ENCODE data around the gene PVALEF. TPM values are rescaled to one million over a fixed set of nuclear protein-coding genes. Genes with fewer than 3 reads are reported as not detected.

The PVALEF gene
- total RNA-seq, 1 experiment from 2014 or later: not detected

GRCh38 chr17:81120149-81120484 is 45.2 kb upstream of the PVALEF start:
- Histone ChIP-seq H3K9ac (ENCODE audit: extremely low read depth, insufficient read length, low read length) (no peak overlapping the region), H3K79me2 (ENCODE audit: insufficient read depth, low read length) (no peaks in the 10 kb centered on the region), H3T11ph (ENCODE audit: low read length) (no peak overlapping the region), H2BK120ac (ENCODE audit: low read depth, low read length, poor library complexity, severe bottlenecking) (no peak overlapping the region), H2AFZ (ENCODE audit: low read length) (no peak overlapping the region), H3K79me1 (ENCODE audit: insufficient read depth, low read depth, low read length, poor library complexity, severe bottlenecking) (no peaks in the 10 kb centered on the region), H3K56ac (ENCODE audit: insufficient read length, low read depth, low read length) (no peak overlapping the region), H3K27ac (ENCODE audit: insufficient read length, low read depth, low read length) (no peak overlapping the region), H2BK5ac (ENCODE audit: insufficient read length, low read length) (no peak overlapping the region), H3K4ac (ENCODE audit: low read depth, low read length) (0 out of 2 replicates have a peak overlapping the region, but pooled peaks have one; percentile 20), H3K4me2 (ENCODE audit: insufficient read depth, insufficient read length, low read length) (no peak overlapping the region), H3K18ac (ENCODE audit: insufficient read length, low read depth, low read length) (no peak overlapping the region), H3K23me2 (ENCODE audit: insufficient read length, low read depth, low read length, poor library complexity, severe bottlenecking) (no peaks in the 10 kb centered on the region), H2BK20ac (ENCODE audit: low read depth, low read length, poor library complexity, severe bottlenecking) (no peak overlapping the region), H3K9me3 (ENCODE audit: control insufficient read depth, low read depth, low read length) (no peaks in the 10 kb centered on the region), H3K23ac (ENCODE audit: insufficient read length, low read depth, low read length) (no peak overlapping the region), H4K5ac (ENCODE audit: insufficient read length, low read depth, low read length) (no peak overlapping the region), H3K14ac (ENCODE audit: insufficient read depth, low read length) (no peak overlapping the region), H2BK12ac (ENCODE audit: insufficient read length, low read depth, low read length) (no peak overlapping the region), H3K27me3 (ENCODE audit: insufficient read depth, low read length) (no peaks in the 10 kb centered on the region), H3K4me1 (ENCODE audit: insufficient read depth, low read length) (no peaks in the 10 kb centered on the region), H2BK15ac (ENCODE audit: low read depth, low read length) (no peak overlapping the region), H4K20me1 (ENCODE audit: control insufficient read depth, insufficient read depth, insufficient read length) (no peaks in the 10 kb centered on the region), H4K8ac (replicated peaks; ENCODE audit: insufficient read length, low read depth, low read length) (no peak overlapping the region), H4K91ac (ENCODE audit: insufficient read length, low read depth, low read length) (peak overlapping the region; percentile 70), H2AK5ac (ENCODE audit: insufficient read length, low read length) (no peak overlapping the region)
- no CpG with 5 or more reads among the region's 33 CpGs for WGBS (ENCODE audit: extremely low coverage, insufficient read length, low lambda C conversion rate)
- H3K4me1 Mint-ChIP-seq: peaks cover 5 to 8% of the 10 kb centered on the region in 2 experiments
- DNase-seq: no peak
- no peak overlapping the region for H3K27ac Mint-ChIP-seq
- TF ChIP-seq CTCF (conservative IDR thresholded peaks at IDR 0.05): no peak
- no peaks in the 10 kb centered on the region; the same call in 1 of the 2 replicates for H3K27me3 Mint-ChIP-seq (ENCODE audit: low read depth)
- H3K9me3 Mint-ChIP-seq: no peaks in the 10 kb centered on the region
- no peak overlapping the region for H3K4me3 Mint-ChIP-seq
- H3K36me3 Mint-ChIP-seq (ENCODE audit: insufficient read depth in 1 of 3, low read depth in 3 of 3): no peaks in the 10 kb centered on the region; a peak in 1 of 7 replicates

Data from H9 (cell line).